ENCODE measurements around the gene FAM184A. TPM values are rescaled to one million over a fixed set of nuclear protein-coding genes. Genes with fewer than 3 reads are reported as not detected.

The FAM184A gene
- total RNA-seq, 1 donor from 2014 or later, result 3.4 TPM

GRCh38 chr6:118912646-118913045, 165.8 kb downstream of the FAM184A start:
- Histone ChIP-seq H3K36me3 (peaks cover 0 to 47% of the 10 kb centered on the region in 2 donors), H3K4me3 (no peak overlapping the region), H3K27me3 (no peaks in the 10 kb centered on the region), H3K27ac (no peak overlapping the region), H3K4me1 (no peaks in the 10 kb centered on the region), H3K9me3 (no peaks in the 10 kb centered on the region)
- no peak for TF ChIP-seq POLR2AphosphoS5 (IDR thresholded peaks at IDR 0.05; ENCODE audit: insufficient read depth in 1 of 2, low read depth in 1 of 2)
- no peak for TF ChIP-seq CTCF (IDR thresholded peaks at IDR 0.05)
- TF ChIP-seq POLR2A (IDR thresholded peaks at IDR 0.05), result no peak
- DNase-seq (ENCODE audit: extremely low spot score in 2 of 2), result no peak
- intact Hi-C loops (cut with DNase I), result no loop called here

MicroRNAs within 50 kb of the gene (microRNA counts, 767-probe panel; counts per million panel counts)
- 238 to 261 counts per million in 2 donors for microRNA hsa-miR-548b-3p
- microRNA hsa-miR-548b-5p, result 238 to 261 counts per million in 2 donors

Small RNA genes within 50 kb of the gene (microRNA-seq; reads per million reads assigned to microRNA genes)
- not detected for gene MIR548B (ENCODE audit: borderline number of aligned reads, borderline replicate concordance)

Small RNA genes within 50 kb of the gene (small RNA-seq; reads per million reads assigned to genes)
- gene MIR548B (not detected), gene RF00019 (not detected)

Other genes starting within 250 kb of the FAM184A start
- gene ASF1A, start 184.5 kb downstream of the FAM184A start, total RNA-seq, result 7.9 TPM
- gene MCM9, start 143.5 kb downstream of the FAM184A start, total RNA-seq, result 25.8 TPM